ENCODE data around the gene ZNF584. TPM values are rescaled to one million over a fixed set of nuclear protein-coding genes. Genes with fewer than 3 reads are reported as not detected.

ZNF584 gene
- total RNA-seq, 1 donor from 2014 or later, result 6.9 TPM

DNA sequence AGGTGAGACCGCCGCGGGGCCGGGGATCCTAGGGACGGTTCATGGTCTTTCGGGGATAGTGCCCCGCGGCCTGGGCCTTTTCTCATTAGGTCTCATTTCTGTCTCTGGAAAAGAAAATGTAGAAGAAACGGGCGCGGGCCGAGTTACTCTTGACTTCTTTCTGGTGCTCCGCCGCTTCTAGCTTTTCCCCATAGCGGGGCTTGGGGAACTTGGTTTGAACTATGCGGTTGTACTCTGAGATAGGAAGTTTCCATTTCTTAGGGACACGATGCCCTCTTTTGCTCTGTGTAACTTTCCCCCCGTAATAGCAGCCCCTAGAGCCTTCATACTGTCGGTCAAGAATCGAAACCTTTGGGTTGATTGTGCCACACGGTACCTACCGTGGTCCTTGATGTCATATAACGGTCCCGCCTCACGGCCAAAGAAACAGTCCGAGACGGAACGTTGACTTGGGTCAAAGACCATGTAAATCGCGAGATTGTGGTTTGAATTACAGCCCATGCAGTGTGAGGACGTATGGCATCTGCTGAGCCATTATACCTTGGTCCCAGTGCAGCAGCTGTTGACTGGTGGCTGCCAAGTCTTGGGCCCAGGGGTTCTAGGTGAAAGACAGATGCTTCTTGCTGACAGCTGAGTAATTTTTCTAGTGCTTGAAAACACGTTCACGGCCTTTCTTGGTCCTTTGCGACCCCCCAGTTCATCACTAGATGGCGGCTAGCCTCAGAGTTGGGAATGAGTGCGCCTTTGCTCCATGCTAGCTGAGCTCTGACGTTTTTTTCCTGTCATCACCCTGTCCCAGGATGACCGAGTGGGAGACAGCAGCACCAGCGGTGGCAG is 20.9 kb upstream of the ZNF584 start:
- H3K27me3 Mint-ChIP-seq (ENCODE audit: insufficient read depth, low read depth), result peaks cover 10% of the 10 kb centered on the region
- no peak for DNase-seq (ENCODE audit: low spot score)
- H3K79me2 ChIP-seq (ENCODE audit: low read depth), result peaks cover 58% of the 10 kb centered on the region
- peak overlapping the region; percentile 97 for H3K4me3 Mint-ChIP-seq
- H4K20me1 ChIP-seq (ENCODE audit: low read depth), result peaks cover 10% of the 10 kb centered on the region
- no peaks in the 10 kb centered on the region for H3K9me3 Mint-ChIP-seq
- no peaks in the 10 kb centered on the region for H3K9me3 ChIP-seq (ENCODE audit: low read depth)
- H3K4me2 ChIP-seq, result peak overlapping the region; percentile 97
- H3K27ac ChIP-seq, result no peak overlapping the region
- no peak overlapping the region for H2AFZ ChIP-seq (replicated peaks)
- TF ChIP-seq, protein P1, sequence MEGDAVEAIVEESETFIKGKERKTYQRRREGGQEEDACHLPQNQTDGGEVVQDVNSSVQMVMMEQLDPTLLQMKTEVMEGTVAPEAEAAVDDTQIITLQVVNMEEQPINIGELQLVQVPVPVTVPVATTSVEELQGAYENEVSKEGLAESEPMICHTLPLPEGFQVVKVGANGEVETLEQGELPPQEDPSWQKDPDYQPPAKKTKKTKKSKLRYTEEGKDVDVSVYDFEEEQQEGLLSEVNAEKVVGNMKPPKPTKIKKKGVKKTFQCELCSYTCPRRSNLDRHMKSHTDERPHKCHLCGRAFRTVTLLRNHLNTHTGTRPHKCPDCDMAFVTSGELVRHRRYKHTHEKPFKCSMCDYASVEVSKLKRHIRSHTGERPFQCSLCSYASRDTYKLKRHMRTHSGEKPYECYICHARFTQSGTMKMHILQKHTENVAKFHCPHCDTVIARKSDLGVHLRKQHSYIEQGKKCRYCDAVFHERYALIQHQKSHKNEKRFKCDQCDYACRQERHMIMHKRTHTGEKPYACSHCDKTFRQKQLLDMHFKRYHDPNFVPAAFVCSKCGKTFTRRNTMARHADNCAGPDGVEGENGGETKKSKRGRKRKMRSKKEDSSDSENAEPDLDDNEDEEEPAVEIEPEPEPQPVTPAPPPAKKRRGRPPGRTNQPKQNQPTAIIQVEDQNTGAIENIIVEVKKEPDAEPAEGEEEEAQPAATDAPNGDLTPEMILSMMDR (IDR thresholded peaks at IDR 0.05), result peak; percentile 11
- TF ChIP-seq EZH2 (IDR thresholded peaks at IDR 0.05) (no peak), EZH2phosphoT487 (IDR thresholded peaks at IDR 0.05) (no peak)
- peaks cover 16% of the 10 kb centered on the region for H3K36me3 Mint-ChIP-seq
- H3K9ac ChIP-seq, result peak overlapping the region; percentile 67
- H3K4me1 Mint-ChIP-seq, result peaks cover 28% of the 10 kb centered on the region
- H3K36me3 ChIP-seq, result no peaks in the 10 kb centered on the region
- peak overlapping the region; percentile 99 for H3K27ac Mint-ChIP-seq
- H3K27me3 ChIP-seq, result no peaks in the 10 kb centered on the region
- H3F3A ChIP-seq (ENCODE audit: low read depth), result peaks cover 29% of the 10 kb centered on the region
- peak overlapping the region; percentile 77 for H3K4me3 ChIP-seq
- peaks cover 14% of the 10 kb centered on the region for H3K4me1 ChIP-seq

DNA sequence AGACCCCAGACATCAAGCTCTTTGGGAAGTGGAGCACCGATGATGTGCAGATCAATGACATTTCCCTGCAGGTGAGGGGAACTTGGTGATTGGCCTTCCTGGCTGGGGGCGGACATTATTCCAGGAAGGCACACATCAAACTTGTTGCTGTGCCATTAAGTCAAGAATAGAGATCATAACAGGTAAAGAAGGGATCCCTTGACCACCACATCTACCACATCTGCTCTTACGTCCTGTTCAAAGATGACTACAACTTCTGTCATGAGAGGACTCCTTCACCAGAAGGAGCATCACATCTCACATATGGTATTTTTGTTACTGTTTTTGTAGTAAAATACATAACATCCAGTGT is 20.3 kb upstream of the ZNF584 start:
- no peaks in the 10 kb centered on the region for H3K36me3 ChIP-seq
- H3K27me3 Mint-ChIP-seq (ENCODE audit: insufficient read depth, low read depth), result peaks cover 7% of the 10 kb centered on the region
- H3K9ac ChIP-seq, result peak overlapping the region; percentile 67
- peak overlapping the region; percentile 97 for H3K4me2 ChIP-seq
- H3K27me3 ChIP-seq, result no peaks in the 10 kb centered on the region
- no peak for DNase-seq (ENCODE audit: low spot score)
- H3K27ac ChIP-seq, result no peak overlapping the region
- H3K36me3 Mint-ChIP-seq, result peaks cover 16% of the 10 kb centered on the region
- peak overlapping the region; percentile 97 for H3K4me3 Mint-ChIP-seq
- peaks cover 14% of the 10 kb centered on the region for H3K4me1 ChIP-seq
- no peaks in the 10 kb centered on the region for H3K9me3 ChIP-seq (ENCODE audit: low read depth)
- no peak overlapping the region for H2AFZ ChIP-seq (replicated peaks)
- TF ChIP-seq, protein P1 (IDR thresholded peaks at IDR 0.05), result no peak
- TF ChIP-seq EZH2 (IDR thresholded peaks at IDR 0.05) (no peak), EZH2phosphoT487 (IDR thresholded peaks at IDR 0.05) (no peak)
- H3K9me3 Mint-ChIP-seq, result no peaks in the 10 kb centered on the region
- no peak overlapping the region for H3K27ac Mint-ChIP-seq
- H3K4me1 Mint-ChIP-seq, result peaks cover 28% of the 10 kb centered on the region
- H4K20me1 ChIP-seq (ENCODE audit: low read depth), result peaks cover 10% of the 10 kb centered on the region
- peaks cover 58% of the 10 kb centered on the region for H3K79me2 ChIP-seq (ENCODE audit: low read depth)
- peak overlapping the region; percentile 77 for H3K4me3 ChIP-seq
- peaks cover 29% of the 10 kb centered on the region for H3F3A ChIP-seq (ENCODE audit: low read depth)

DNA sequence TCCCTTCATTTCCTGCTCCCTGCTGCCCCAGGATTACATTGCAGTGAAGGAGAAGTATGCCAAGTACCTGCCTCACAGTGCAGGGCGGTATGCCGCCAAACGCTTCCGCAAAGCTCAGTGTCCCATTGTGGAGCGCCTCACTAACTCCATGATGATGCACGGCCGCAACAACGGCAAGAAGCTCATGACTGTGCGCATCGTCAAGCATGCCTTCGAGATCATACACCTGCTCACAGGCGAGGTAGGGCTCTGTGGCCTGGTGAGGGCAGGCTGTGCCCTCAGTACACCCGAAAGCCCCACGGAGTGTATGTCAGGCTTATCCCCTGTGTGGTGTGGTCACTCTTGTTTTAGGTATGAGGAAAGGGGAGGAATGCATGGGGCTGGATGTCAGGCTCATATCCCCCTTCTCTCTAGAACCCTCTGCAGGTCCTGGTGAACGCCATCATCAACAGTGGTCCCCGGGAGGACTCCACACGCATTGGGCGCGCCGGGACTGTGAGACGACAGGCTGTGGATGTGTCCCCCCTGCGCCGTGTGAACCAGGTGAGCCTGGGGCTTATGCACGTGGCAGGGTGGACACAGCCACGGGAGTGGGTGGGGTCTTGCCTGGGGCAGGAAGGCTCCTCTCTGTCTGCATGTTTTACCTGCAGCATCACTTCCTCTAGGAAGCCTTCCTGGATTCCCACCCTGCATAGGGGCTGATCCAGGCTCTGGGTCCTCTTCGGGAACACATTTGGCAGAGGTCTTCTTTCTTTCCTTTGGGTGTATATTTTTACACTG is 15.3 kb upstream of the ZNF584 start:
- peaks cover 14% of the 10 kb centered on the region for H3K4me1 Mint-ChIP-seq
- H3K36me3 ChIP-seq, result no peaks in the 10 kb centered on the region

More for the DNA sequence above, 15.3 kb upstream of the ZNF584 start:
- Mint-ChIP-seq H3K9me3 (no peaks in the 10 kb centered on the region), H3K27ac (no peak overlapping the region), H3K36me3 (peaks cover 33% of the 10 kb centered on the region), H3K27me3 (ENCODE audit: insufficient read depth, low read depth) (peaks cover 5% of the 10 kb centered on the region), H3K4me3 (peak overlapping the region; percentile 41)
- peaks cover 31% of the 10 kb centered on the region for H3F3A ChIP-seq (ENCODE audit: low read depth)
- DNase-seq (ENCODE audit: low spot score), result no peak
- H3K9me3 ChIP-seq (ENCODE audit: low read depth), result no peaks in the 10 kb centered on the region
- H3K4me2 ChIP-seq, result no peak overlapping the region
- H2AFZ ChIP-seq (replicated peaks), result no peak overlapping the region
- H3K27ac ChIP-seq, result no peak overlapping the region
- H3K79me2 ChIP-seq (ENCODE audit: low read depth), result peaks cover 37% of the 10 kb centered on the region
- H3K9ac ChIP-seq, result no peak overlapping the region
- no peak for TF ChIP-seq EZH2 (IDR thresholded peaks at IDR 0.05)
- TF ChIP-seq, protein P1 (IDR thresholded peaks at IDR 0.05), result no peak
- peaks cover 23% of the 10 kb centered on the region for H3K27me3 ChIP-seq
- H3K4me3 ChIP-seq, result no peak overlapping the region
- H3K4me1 ChIP-seq, result peaks cover 3% of the 10 kb centered on the region
- peaks cover 9% of the 10 kb centered on the region for H4K20me1 ChIP-seq (ENCODE audit: low read depth)
